GM19238 (cell line): ENCODE measurements around the gene ZFHX3.
"Not testable (repeated sequence)": the region's sequence is repeated elsewhere in the genome, so short reads cannot be mapped to it uniquely, and the experiment has no call there.

Source experiments
- DNase-seq: peaks from one replicate; pipeline ENCODE4 v3.0.0; 2011; ENCODE audit warnings: low spot score; ENCODE audit not compliant: insufficient read length

Gene ZFHX3, protein sequence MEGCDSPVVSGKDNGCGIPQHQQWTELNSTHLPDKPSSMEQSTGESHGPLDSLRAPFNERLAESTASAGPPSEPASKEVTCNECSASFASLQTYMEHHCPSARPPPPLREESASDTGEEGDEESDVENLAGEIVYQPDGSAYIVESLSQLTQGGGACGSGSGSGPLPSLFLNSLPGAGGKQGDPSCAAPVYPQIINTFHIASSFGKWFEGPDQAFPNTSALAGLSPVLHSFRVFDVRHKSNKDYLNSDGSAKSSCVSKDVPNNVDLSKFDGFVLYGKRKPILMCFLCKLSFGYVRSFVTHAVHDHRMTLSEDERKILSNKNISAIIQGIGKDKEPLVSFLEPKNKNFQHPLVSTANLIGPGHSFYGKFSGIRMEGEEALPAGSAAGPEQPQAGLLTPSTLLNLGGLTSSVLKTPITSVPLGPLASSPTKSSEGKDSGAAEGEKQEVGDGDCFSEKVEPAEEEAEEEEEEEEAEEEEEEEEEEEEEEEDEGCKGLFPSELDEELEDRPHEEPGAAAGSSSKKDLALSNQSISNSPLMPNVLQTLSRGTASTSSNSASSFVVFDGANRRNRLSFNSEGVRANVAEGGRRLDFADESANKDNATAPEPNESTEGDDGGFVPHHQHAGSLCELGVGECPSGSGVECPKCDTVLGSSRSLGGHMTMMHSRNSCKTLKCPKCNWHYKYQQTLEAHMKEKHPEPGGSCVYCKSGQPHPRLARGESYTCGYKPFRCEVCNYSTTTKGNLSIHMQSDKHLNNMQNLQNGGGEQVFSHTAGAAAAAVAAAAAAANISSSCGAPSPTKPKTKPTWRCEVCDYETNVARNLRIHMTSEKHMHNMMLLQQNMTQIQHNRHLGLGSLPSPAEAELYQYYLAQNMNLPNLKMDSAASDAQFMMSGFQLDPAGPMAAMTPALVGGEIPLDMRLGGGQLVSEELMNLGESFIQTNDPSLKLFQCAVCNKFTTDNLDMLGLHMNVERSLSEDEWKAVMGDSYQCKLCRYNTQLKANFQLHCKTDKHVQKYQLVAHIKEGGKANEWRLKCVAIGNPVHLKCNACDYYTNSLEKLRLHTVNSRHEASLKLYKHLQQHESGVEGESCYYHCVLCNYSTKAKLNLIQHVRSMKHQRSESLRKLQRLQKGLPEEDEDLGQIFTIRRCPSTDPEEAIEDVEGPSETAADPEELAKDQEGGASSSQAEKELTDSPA (N-terminal part only)

DNA sequence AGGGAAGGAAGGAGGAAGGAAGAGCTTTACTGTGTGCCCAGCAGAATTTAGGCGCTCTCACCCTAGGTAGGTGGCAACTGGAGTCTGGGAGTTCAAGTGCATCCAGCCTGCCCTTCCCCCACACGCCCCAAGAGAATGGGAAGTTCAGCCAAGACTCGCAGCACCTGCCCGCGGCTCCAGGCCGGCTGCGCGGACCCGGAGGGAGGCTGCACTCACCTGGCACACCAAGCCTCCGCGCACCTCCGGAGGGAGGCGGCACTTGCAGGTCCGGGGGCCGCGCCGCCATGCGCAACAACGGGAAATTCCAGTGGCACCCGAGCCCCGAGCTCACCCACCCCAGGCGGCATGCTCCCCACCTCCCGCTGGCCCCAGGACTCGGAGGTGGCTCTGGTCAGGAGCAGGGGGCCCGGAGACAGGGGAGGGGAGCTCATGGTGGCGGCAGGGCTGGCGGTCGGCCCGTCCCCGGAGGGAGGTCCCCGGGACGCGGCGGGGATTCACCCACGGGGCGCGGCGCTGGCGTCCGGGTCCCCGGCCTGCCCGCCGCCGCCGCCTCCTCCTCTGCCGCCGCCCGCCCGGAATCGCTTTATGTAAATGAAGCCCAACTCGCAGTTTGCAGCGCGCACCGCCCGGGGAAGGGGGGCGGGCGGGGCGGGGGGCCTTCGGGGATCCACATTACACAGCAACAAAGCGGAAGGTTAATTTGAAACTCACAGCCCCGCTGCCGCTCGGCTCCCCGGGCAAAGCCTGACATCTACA is at the start of gene ZFHX3:
Gene ZFHX3, minus strand, starts transcription at position 593 of the 756 bp plus-strand sequence. CDS start 87,983 bp downstream, outside the sequence.
- DNase-seq = peak; percentile 68

DNA sequence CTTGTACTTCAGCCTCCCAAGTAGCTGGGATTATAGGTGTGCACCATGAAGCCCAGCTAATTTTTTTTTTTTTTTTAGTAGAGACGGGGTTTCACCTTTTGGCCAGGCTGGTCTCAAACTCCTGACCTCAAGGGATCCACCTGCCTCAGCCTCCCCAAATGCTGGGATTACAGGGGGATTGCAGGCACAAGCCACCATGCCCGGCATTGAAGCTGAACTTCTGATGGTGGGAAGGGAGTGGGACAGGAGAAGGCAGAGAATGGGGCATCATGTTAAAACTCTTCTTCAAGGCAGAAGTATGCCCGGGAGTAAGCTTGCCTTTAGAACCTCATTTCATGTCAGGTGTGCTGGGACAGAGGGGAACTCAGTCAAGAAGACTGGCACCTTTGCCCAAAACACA is 48.6 kb upstream of the ZFHX3 start:
- DNase-seq = no peak

DNA sequence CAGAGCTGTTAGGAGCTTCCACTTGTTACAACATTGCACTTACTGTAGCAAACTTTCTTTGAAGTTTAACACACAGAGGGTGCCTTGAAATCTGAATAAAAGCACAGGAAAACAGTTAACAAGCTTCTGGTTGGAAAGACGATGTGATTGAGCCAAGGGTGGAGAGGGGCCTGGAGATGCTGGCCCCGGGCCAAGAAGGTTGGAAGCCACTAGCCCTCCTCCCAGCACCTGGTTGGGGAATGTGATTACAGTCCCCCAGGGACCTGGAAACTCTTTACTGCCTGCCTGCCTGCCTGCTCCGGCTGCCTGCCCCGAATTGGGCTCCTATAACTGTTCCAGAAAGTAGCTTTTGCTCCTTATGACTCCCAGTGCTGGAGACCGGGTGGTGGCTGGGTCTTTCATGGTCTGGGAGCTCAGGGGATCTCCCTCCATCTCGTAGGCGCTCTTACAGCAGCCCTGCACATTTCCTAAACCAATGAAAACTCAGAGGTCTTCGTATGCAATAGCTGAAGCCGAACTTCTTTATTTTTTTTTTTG is 48.0 kb upstream of the ZFHX3 start:
- DNase-seq = no peak

DNA sequence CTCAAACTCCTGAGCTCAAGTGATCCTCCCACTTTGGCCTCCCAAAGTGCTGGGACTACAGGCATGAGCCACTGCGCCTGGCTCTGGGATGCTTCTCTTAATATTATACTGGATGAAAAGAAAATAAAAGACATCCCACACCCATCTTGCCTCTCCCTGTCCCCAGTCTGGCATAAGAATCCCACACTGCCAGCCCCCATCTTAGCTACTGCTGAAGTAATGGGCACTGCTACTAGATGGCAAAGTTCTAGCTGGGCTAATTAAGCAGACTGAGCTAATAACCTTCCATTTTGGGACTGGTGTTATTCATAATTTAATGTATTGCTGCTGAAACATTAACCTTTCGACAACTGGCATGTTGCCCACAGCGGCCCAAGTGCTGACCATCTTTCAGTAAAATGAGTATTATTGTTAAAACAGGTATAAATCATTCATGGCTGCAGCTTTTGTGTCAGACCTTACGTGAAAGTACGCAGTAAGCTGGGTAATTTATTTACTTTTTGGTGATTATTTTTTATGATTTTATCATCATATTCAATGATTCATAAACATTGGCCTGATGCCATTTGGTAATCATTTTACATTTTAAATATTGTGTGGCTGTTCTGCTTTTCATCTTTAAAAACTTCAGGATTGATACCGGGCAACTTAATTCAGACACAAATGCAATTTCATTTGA is 47.4 kb upstream of the ZFHX3 start:
- no peak for DNase-seq

DNA sequence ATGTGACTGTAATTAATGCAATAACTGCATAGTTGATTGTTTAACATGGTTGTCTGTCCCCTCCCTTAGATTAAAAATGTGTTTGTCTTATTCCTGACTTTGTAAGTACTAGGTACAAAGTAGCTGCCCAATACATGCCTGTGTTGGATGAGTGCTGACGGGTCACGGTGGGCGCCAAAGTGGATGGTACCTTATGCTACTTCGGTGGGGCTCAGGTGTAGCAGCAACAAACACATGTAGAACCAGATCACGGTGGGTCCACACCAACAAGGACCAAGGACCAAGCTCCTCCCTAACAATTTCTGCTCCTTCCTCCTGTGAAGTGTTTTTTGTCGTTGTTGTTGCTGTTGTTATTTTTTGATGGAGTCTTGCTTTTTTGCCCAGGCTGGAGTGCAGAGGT is 46.4 kb upstream of the ZFHX3 start:
- DNase-seq = no peak

DNA sequence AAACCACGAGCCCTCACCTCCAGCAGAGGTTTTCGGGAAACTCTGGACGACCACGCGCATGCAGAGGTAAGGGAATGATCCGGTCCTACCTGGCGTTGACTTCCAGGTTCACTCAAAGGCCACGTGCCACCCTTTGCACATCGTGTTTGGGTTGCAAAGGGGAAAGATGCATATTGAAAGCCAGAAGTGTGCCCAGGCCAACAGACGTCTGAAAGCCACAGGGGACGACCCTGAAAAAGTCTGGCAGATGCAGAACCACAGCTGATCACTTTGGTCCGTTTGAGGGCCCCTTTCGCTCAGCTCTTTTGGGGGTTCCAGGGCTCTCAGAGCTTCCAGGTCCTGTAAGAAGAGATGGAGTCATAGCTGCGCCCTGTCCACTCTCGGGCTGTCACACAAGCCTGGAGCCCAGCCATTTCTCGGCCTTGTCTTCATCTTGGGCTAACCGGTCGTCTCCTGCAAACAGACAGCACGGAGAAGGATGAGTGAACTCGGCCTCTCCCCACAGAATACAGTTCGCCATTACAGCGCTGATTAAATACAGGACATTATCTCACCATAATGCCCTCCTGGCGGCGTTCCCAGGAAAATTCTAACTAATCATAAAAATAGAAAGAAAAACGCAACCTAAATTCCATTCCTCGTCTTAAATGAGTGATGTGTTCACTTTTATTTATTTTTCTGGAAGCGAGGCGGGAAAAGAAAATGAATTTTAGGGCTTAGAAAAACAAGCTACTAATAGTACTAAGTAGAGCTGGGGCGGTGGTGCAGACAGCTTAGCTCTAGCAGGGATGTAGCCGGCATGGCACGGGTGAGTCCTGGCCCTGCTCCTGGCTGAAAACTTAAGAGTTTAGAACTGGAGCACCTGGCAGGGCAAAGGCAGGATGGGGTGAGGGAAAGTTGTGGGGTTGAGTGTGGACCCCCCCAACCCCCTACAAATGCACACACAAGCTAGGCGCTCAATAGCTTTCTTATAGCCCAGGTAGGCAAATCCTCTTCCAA is 45.5 kb upstream of the ZFHX3 start:
- no peak for DNase-seq

DNA sequence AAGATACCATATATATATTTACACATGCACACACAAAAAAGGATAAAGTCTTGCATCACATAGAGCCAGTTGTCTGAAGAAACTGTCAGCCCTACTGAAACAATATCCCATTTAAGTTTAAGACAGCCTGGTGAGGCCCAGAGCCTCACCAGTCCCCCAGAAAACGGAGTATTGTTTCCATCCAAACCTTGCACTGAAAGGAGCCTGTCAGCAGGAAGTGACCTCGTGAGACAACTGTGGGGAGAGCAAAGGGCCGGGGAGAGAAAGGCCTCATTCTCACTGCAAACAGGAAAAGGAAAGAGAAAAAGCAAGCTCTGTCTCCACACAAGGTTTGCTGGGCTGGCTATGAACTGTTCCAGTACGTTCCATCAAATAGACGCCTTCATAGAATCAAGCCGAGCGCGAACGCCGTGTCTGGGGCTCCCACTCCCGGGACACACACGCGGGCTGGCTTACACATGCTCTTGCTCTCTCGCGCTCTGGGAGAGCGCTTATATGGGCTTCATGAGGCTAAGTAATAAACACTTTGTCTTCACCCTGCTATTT is 44.4 kb upstream of the ZFHX3 start:
- no peak for DNase-seq

DNA sequence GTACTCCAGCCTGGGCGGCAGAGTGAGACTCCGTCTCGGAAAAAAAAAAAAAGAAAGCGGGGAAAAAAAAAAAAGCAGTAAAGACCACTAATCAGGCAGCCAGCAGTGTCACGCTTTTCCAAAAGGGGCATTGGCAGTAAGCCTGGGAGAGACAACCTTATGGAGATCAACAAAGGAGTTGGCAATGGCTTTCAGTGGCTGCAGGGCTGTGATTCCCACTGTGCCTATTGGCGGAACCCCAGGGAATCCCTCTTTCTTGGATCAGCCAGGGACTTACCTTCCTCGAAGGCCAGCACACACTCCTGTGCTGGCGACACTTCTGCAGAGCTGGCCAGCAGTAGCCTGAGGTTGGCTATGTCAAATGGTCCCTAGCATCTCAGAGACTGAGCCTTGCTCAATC is 43.2 kb upstream of the ZFHX3 start:
- DNase-seq = no peak

GRCh38 chr16:73089420-73089819 is 41.5 kb upstream of the ZFHX3 start:
- no peak for DNase-seq

DNA sequence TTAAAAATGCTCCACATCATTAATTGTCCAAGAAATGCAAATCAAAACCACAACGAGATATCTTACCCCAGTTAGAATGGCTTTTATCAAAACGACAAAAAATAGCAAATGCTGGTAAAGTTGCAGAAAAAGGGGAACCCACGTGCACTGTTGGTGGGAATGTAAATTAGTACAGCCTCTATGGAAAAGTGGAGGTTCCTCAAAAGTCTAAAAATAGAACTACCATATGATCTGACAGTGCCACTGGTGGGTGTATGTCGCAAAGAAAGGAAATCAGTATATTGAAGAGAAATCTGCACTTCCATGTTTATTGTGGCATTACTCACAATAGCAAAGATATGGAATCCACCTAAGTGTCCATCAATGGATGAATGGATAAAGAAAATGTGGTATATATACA is 38.2 kb upstream of the ZFHX3 start:
- DNase-seq = no peak

- no peak for DNase-seq
These were observed 35.3 kb upstream of the ZFHX3 start for GRCh38 chr16:73083271-73083670.

GRCh38 chr16:73082634-73083051 is 34.7 kb upstream of the ZFHX3 start:
- DNase-seq = not testable (repeated sequence)

- no peak for DNase-seq
These were observed 33.0 kb upstream of the ZFHX3 start for GRCh38 chr16:73080931-73081330.

DNA sequence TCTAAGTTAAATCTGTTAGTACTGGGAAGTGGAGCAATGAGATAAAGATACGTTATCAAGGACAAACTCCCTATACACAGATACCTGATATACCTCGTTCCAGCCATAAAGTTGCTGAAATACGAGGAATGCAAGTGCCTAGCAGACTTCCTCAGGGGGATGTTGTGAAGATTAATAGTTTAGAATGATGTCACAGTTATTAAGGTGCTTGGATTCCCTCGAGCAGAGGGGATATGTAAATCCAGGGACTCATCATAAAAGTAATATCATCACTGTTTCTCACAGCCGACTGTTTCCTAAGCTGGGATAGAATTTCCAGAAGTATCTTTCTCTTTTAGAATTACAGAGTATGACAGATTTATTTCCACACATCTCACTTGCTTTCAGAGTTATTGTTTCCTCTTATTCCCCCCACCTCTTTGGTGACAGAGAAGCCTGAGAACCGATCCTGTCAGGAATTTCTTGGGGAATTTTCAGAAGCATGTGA is 28.4 kb upstream of the ZFHX3 start:
- no peak for DNase-seq

GRCh38 chr16:73074382-73074781 is 26.5 kb upstream of the ZFHX3 start:
- no peak for DNase-seq

GRCh38 chr16:73072051-73072450 is 24.1 kb upstream of the ZFHX3 start:
- DNase-seq = not testable (repeated sequence)

GRCh38 chr16:73071131-73071940 is 23.4 kb upstream of the ZFHX3 start:
- no peak for DNase-seq
